ENCODE measurements around the gene ZNF740. TPM values are rescaled to one million over a fixed set of nuclear protein-coding genes. Genes with fewer than 3 reads are reported as not detected.
A peak's percentile ranks its signal among the peaks of the same experiment; 100 is the strongest.

ZNF740 gene
- total RNA-seq, 1 donor from 2014 or later, result 59.6 TPM

DNA sequence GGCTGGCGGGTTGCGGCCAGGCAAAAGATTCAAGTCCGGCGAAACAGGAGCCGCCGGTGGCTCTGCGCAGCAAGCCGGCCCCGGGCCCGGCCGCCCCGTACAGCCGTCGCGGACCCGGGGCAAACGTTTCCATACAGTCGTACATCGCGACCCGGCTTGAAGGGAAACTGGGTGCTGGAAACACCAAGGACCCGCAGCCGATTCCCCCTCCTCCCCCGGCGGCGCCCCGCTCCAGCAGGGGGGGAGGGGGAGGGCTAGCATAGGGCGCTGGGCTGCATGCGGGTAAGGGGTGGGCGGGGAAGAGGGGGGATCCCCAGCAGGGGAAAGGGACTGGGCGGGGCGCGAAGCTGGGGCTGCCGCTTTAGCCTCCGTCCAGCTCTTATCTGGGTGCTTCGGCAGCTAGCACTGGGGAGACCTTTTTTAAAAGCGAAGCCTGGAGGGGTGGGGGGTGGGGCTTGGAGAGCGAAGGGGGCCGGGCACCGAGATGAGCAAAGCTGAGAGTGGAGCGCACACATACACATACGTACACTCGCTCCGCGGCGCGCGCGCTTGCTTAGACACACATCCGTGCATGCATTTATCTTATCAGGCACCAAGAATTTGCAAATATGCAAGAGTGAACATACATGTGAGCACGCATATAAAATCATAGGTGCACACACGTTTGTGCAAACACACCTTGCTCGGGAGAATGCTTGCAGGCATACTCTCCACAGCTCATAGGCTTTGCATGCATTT lies 39.6 kb downstream of the ZNF740 start:
- Mint-ChIP-seq H3K36me3 (ENCODE audit: low read depth) (no peaks in the 10 kb centered on the region), H3K27me3 (ENCODE audit: low read depth) (peaks cover 74% of the 10 kb centered on the region), H3K4me1 (peaks cover 76% of the 10 kb centered on the region), H3K9me3 (no peaks in the 10 kb centered on the region), H3K4me3 (peak overlapping the region; percentile 88), H3K27ac (ENCODE audit: unreplicated experiment) (no peak overlapping the region)
- TF ChIP-seq, protein P1, sequence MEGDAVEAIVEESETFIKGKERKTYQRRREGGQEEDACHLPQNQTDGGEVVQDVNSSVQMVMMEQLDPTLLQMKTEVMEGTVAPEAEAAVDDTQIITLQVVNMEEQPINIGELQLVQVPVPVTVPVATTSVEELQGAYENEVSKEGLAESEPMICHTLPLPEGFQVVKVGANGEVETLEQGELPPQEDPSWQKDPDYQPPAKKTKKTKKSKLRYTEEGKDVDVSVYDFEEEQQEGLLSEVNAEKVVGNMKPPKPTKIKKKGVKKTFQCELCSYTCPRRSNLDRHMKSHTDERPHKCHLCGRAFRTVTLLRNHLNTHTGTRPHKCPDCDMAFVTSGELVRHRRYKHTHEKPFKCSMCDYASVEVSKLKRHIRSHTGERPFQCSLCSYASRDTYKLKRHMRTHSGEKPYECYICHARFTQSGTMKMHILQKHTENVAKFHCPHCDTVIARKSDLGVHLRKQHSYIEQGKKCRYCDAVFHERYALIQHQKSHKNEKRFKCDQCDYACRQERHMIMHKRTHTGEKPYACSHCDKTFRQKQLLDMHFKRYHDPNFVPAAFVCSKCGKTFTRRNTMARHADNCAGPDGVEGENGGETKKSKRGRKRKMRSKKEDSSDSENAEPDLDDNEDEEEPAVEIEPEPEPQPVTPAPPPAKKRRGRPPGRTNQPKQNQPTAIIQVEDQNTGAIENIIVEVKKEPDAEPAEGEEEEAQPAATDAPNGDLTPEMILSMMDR (conservative IDR thresholded peaks at IDR 0.05), result no peak
- DNase-seq (ENCODE audit: low read depth, low spot score), result no peak

DNA sequence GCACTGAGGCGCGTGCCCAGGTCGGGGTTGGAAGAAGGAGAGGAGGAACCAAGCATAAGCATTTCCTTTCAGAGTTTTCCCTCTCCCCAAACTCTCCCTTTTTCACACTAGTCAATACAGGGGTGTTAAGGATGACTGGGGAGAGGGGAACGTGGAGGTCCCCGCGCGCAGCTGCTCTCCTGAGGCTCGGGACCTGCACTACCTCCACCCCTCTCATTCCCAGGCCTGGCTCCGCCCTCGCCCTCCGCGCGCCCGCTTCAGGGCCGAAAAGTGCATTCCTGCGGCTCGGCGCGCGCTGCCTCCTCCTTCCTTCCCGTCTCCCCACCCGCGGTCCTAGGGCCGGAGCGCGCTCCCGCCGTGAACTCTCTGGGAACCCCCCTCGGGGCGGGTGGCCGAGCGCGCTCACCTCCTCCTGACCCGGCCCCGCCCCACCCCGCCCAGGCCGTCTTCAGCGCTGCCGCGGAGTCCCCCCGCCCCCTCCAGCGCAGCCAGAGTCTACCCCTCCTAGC lies 40.2 kb downstream of the ZNF740 start:
- H3K4me3 Mint-ChIP-seq, result peak overlapping the region; percentile 88
- peak; percentile 78 for DNase-seq (ENCODE audit: low read depth, low spot score)
- no peak overlapping the region for H3K27ac Mint-ChIP-seq (ENCODE audit: unreplicated experiment)
- no peaks in the 10 kb centered on the region for H3K9me3 Mint-ChIP-seq
- no peaks in the 10 kb centered on the region for H3K36me3 Mint-ChIP-seq (ENCODE audit: low read depth)
- H3K27me3 Mint-ChIP-seq (ENCODE audit: low read depth), result peaks cover 75% of the 10 kb centered on the region
- TF ChIP-seq, protein P1 (conservative IDR thresholded peaks at IDR 0.05), result no peak
- peaks cover 76% of the 10 kb centered on the region for H3K4me1 Mint-ChIP-seq

DNA sequence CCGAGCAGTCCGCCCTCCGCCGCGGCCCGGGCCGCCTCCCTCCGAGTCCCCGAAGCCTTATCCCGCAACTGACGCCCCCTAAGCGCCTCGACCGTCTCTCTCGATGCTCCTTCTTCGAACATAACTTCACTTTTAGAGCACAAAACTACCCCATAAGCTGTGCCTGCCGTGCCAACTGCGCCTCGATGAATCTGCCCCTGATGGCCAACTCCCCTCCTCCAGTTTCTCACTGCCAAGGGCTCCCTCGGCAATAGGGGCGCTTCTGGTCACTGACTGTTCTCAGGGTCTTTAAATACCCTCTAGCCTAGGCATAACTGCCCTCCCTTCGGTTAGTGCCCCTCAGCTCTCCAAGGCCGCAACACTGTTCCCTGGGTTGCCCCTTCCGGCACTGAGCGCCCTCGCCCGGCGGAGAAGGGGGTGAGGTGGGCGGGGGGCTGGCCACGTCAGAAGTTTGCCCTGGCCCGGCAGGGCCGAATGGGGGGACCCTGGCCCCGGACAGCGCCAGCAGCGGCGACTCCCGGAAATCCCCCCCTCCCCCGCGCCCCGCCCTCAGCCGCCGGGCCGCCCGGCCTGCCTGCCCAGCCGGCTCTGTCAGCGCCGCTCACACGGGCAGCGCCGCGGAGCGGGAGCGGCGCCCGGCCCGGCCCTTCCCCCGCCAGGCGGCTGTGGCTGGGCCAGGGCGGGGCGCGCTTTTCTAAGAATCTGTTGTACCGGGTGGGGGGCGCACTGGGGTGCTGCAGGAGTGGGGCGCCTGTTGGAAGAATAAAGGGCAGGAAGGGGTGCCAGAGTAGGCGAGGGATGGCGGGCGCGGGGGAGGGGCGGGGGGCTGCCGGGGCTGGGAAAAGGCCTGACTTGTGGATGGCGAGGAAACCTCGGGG lies 40.9 kb downstream of the ZNF740 start:
- peaks cover 74% of the 10 kb centered on the region for H3K4me1 Mint-ChIP-seq
- H3K36me3 Mint-ChIP-seq (ENCODE audit: low read depth), result no peaks in the 10 kb centered on the region
- H3K27ac Mint-ChIP-seq (ENCODE audit: unreplicated experiment), result no peak overlapping the region
- peaks cover 68% of the 10 kb centered on the region for H3K27me3 Mint-ChIP-seq (ENCODE audit: low read depth)
- H3K4me3 Mint-ChIP-seq, result peak overlapping the region; percentile 88
- TF ChIP-seq, protein P1 (conservative IDR thresholded peaks at IDR 0.05), result peak; percentile 45
- H3K9me3 Mint-ChIP-seq, result no peaks in the 10 kb centered on the region
- DNase-seq (ENCODE audit: low read depth, low spot score), result peak; percentile 53

DNA sequence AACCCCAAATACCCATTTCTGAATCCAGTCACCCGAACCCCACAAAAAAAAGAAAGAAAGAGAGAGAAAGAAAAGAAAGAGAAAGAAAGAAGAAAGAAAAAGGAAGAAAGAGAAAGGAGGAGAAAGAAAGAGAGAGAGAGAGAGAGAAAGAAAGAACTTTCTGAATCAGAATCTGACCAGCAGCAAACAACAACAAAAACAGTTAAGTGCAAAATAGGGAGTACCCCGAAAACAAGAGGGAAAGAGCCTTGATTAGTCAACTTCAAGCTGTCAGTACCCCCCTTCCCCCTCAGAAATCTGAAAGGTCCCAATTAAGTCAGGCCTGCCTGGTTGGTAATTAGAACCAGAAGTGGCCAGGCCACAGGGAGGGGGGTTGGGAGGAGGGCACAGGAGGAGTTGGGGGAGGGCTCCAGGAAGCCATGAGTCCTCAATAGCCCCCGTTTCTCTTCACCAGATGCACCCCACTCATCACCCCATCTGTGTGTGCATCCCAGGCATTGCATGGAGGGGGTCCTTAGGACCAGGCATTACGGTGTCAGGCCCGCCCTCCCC lies 41.7 kb downstream of the ZNF740 start:
- DNase-seq (ENCODE audit: low read depth, low spot score), result no peak
- no peaks in the 10 kb centered on the region for H3K36me3 Mint-ChIP-seq (ENCODE audit: low read depth)
- peaks cover 73% of the 10 kb centered on the region for H3K4me1 Mint-ChIP-seq
- H3K4me3 Mint-ChIP-seq, result peak overlapping the region; percentile 78
- H3K27me3 Mint-ChIP-seq (ENCODE audit: low read depth), result peaks cover 63% of the 10 kb centered on the region
- H3K9me3 Mint-ChIP-seq, result no peaks in the 10 kb centered on the region
- H3K27ac Mint-ChIP-seq (ENCODE audit: unreplicated experiment), result peak overlapping the region; percentile 72
- TF ChIP-seq, protein P1 (conservative IDR thresholded peaks at IDR 0.05), result no peak

DNA sequence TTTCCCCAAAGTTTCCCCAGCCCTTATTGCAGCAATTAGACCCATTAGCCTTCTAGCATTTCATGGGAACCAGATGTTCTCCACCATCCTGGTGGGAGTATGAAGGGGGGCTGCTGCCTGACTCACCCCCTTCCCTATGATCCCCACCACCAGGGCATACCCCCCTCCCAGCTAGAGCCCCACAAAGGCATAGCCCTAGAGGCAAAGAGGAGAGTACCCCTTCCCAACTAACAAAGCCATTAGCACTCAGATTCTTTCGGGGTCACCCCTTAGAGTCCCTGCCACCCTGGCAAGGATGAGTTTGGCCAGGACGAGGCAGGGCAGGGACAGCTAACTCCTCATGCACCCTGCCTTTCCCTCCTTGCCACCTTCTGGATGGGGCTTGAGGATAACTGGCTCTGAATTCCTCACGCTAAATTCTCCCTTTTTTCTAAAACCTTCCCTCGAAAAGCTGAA lies 42.3 kb downstream of the ZNF740 start:
- Mint-ChIP-seq H3K27me3 (ENCODE audit: low read depth) (peaks cover 57% of the 10 kb centered on the region), H3K36me3 (ENCODE audit: low read depth) (no peaks in the 10 kb centered on the region), H3K9me3 (no peaks in the 10 kb centered on the region), H3K4me3 (peak overlapping the region; percentile 78), H3K4me1 (peaks cover 68% of the 10 kb centered on the region), H3K27ac (ENCODE audit: unreplicated experiment) (no peak overlapping the region)
- DNase-seq (ENCODE audit: low read depth, low spot score), result no peak
- TF ChIP-seq, protein P1 (conservative IDR thresholded peaks at IDR 0.05), result no peak

Measured in neural crest cell (in vitro differentiated cells).